HG03025 (cell line): ENCODE measurements around the gene CDH5.

Experiments
- ATAC-seq: cut with Tn5 transposase; IDR thresholded peaks from one replicate; pipeline ENCODE4 v1.9.1; 2021; ENCODE audit warnings: mild to moderate bottlenecking, moderate library complexity; ENCODE audit not compliant: unreplicated experiment, low FRiP score

CDH5 gene

GRCh38 chr16:66372898-66373155 is 6.3 kb downstream of the CDH5 start:
- ATAC-seq: no peak

- ATAC-seq: no peak
Measured at GRCh38 chr16:66373667-66374066, 7.2 kb downstream of the CDH5 start.

- no peak for ATAC-seq
Measured at GRCh38 chr16:66374176-66374575, 7.7 kb downstream of the CDH5 start.

GRCh38 chr16:66375451-66375850 is 9.0 kb downstream of the CDH5 start:
- no peak for ATAC-seq

- ATAC-seq: no peak
Measured at GRCh38 chr16:66376114-66376513, 9.6 kb downstream of the CDH5 start.

- ATAC-seq: no peak
Measured at GRCh38 chr16:66376577-66377305, 10.2 kb downstream of the CDH5 start.

GRCh38 chr16:66377324-66377723 is 10.8 kb downstream of the CDH5 start:
- ATAC-seq: no peak

- no peak for ATAC-seq
Measured at GRCh38 chr16:66378741-66379570, 12.5 kb downstream of the CDH5 start.

- ATAC-seq: no peak
Measured at GRCh38 chr16:66379571-66379941, 13.1 kb downstream of the CDH5 start.

GRCh38 chr16:66380421-66380820 is 13.9 kb downstream of the CDH5 start:
- ATAC-seq: no peak

- ATAC-seq: no peak
Measured at GRCh38 chr16:66381585-66382170, 15.2 kb downstream of the CDH5 start.

GRCh38 chr16:66382171-66382965 is 15.9 kb downstream of the CDH5 start:
- ATAC-seq: no peak

GRCh38 chr16:66382966-66383299 is 16.4 kb downstream of the CDH5 start:
- no peak for ATAC-seq

GRCh38 chr16:66383551-66383950 is 17.1 kb downstream of the CDH5 start:
- ATAC-seq: no peak

- ATAC-seq: no peak
Measured at GRCh38 chr16:66385415-66385814, 18.9 kb downstream of the CDH5 start.

GRCh38 chr16:66386629-66387622 is 20.4 kb downstream of the CDH5 start:
- ATAC-seq: no peak

GRCh38 chr16:66387817-66388332 is 21.4 kb downstream of the CDH5 start:
- ATAC-seq: no peak

GRCh38 chr16:66388350-66389139 is 22.1 kb downstream of the CDH5 start:
- no peak for ATAC-seq
